OCI-LY1 (cell line): ENCODE results near the gene ZNF648.

Experiments used
- EZH2 ChIP-seq: fragments of 200-600 bp; sonication (generic), shearing (Covaris generic); IDR thresholded peaks from 2 replicates; pipeline ENCODE4 v1.8.0; 2017; ENCODE audit warnings: borderline replicate concordance, mixed run types, mild to moderate bottlenecking, antibody characterized with exemption, low read length, moderate library complexity, mixed read lengths
- TF ChIP-seq, protein P1 (sequence below): fragments of 200-600 bp; sonication (generic), shearing (Covaris generic); IDR thresholded peaks from 2 replicates; pipeline ENCODE4 v1.5.1; 2017; ENCODE audit warnings: mild to moderate bottlenecking, antibody characterized with exemption, low read length, moderate library complexity, mixed read lengths

DNA sequence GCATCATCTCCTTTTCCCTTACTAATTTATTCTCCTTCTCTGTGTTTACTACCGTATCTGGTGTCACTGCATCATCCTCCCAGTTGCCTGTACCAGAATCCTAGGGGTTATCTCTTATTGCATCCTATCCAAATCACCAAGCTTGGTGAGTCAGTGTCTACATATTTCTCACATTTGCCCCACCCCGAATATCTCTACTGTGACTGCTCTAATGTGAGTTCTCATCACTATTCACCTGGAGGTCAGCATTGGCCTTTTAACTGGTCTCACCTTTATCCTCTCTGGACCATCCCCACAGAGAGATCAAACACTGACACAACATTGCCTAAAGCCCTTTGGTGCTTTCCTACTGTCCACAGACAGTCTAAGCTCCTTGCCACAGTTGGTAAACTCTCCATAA, 45.7 kb upstream of the ZNF648 start:
- TF ChIP-seq, protein P1, sequence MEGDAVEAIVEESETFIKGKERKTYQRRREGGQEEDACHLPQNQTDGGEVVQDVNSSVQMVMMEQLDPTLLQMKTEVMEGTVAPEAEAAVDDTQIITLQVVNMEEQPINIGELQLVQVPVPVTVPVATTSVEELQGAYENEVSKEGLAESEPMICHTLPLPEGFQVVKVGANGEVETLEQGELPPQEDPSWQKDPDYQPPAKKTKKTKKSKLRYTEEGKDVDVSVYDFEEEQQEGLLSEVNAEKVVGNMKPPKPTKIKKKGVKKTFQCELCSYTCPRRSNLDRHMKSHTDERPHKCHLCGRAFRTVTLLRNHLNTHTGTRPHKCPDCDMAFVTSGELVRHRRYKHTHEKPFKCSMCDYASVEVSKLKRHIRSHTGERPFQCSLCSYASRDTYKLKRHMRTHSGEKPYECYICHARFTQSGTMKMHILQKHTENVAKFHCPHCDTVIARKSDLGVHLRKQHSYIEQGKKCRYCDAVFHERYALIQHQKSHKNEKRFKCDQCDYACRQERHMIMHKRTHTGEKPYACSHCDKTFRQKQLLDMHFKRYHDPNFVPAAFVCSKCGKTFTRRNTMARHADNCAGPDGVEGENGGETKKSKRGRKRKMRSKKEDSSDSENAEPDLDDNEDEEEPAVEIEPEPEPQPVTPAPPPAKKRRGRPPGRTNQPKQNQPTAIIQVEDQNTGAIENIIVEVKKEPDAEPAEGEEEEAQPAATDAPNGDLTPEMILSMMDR: no peak
- TF ChIP-seq EZH2: no peak
